GM18499 (cell line): Measurements from ENCODE around the gene UGGT2.
"Not testable (repeated sequence)": the region's sequence is repeated elsewhere in the genome, so short reads cannot be mapped to it uniquely, and the experiment has no call there.

ENCODE experiments used
- ATAC-seq: cut with Tn5 transposase; IDR thresholded peaks from one replicate; pipeline ENCODE4 v1.9.1; 2021; ENCODE audit warnings: moderate number of reproducible peaks; ENCODE audit not compliant: insufficient read depth, unreplicated experiment

UGGT2 gene

GRCh38 chr13:95809429-95809828 is 243.8 kb downstream of the UGGT2 start:
- no peak for ATAC-seq

- ATAC-seq = no peak
These were observed 247.3 kb downstream of the UGGT2 start for GRCh38 chr13:95805921-95806320.

- ATAC-seq = no peak
These were observed 251.4 kb downstream of the UGGT2 start for GRCh38 chr13:95801825-95802224.

- no peak for ATAC-seq
These were observed 252.8 kb downstream of the UGGT2 start for GRCh38 chr13:95800436-95800835.

GRCh38 chr13:95797016-95797415 is 256.2 kb downstream of the UGGT2 start:
- ATAC-seq = no peak

- no peak for ATAC-seq
These were observed 259.4 kb downstream of the UGGT2 start for GRCh38 chr13:95793781-95794180.

GRCh38 chr13:95793018-95793555 is 260.1 kb downstream of the UGGT2 start:
- ATAC-seq = no peak

- no peak for ATAC-seq
These were observed 262.0 kb downstream of the UGGT2 start for GRCh38 chr13:95791084-95791722.

GRCh38 chr13:95789315-95789714 is 263.9 kb downstream of the UGGT2 start:
- not testable (repeated sequence) for ATAC-seq

GRCh38 chr13:95788100-95788463 is 265.1 kb downstream of the UGGT2 start:
- ATAC-seq = no peak

GRCh38 chr13:95787356-95788099 is 265.7 kb downstream of the UGGT2 start:
- ATAC-seq = no peak

GRCh38 chr13:95784900-95785290 is 268.3 kb downstream of the UGGT2 start:
- no peak for ATAC-seq

GRCh38 chr13:95784161-95784899 is 268.9 kb downstream of the UGGT2 start:
- ATAC-seq = no peak

- no peak for ATAC-seq
These were observed 269.5 kb downstream of the UGGT2 start for GRCh38 chr13:95783747-95784146.

- not testable (repeated sequence) for ATAC-seq
These were observed 271.3 kb downstream of the UGGT2 start for GRCh38 chr13:95781940-95782339.

- ATAC-seq = no peak
These were observed 272.2 kb downstream of the UGGT2 start for GRCh38 chr13:95781016-95781415.

GRCh38 chr13:95779522-95779921 is 273.7 kb downstream of the UGGT2 start:
- ATAC-seq = no peak

GRCh38 chr13:95771905-95772304 is 281.3 kb downstream of the UGGT2 start:
- ATAC-seq = no peak

GRCh38 chr13:95763601-95764000 is 289.6 kb downstream of the UGGT2 start:
- no peak for ATAC-seq

GRCh38 chr13:95762626-95763025 is 290.6 kb downstream of the UGGT2 start:
- ATAC-seq = not testable (repeated sequence)

GRCh38 chr13:95756072-95756471 is 297.1 kb downstream of the UGGT2 start:
- ATAC-seq = no peak
